Measurements from ENCODE around the gene CBLB. TPM values are rescaled to one million over a fixed set of nuclear protein-coding genes. Genes with fewer than 3 reads are reported as not detected.

Gene CBLB
- total RNA-seq, 1 experiment from 2014 or later = 5.0 TPM

GRCh38 chr3:105888621-105889579, 20.1 kb upstream of the CBLB start:
- Histone ChIP-seq H3K9me3 (replicated peaks) (no peaks in the 10 kb centered on the region), H3K36me3 (no peaks in the 10 kb centered on the region), H3K4me3 (no peak overlapping the region), H3K27ac (no peak overlapping the region), H3K27me3 (replicated peaks) (no peaks in the 10 kb centered on the region), H3K4me1 (replicated peaks) (no peaks in the 10 kb centered on the region)
- no peak for DNase-seq (ENCODE audit: low read depth in 1 of 2, low spot score in 2 of 2)

- no peaks in the 10 kb centered on the region for H3K27me3 ChIP-seq (replicated peaks)
- no peaks in the 10 kb centered on the region for H3K4me1 ChIP-seq (replicated peaks)
- no peak for DNase-seq (ENCODE audit: low read depth in 1 of 2, low spot score in 2 of 2)
- no peak overlapping the region for H3K4me3 ChIP-seq
- no peaks in the 10 kb centered on the region for H3K36me3 ChIP-seq
- no peak overlapping the region for H3K27ac ChIP-seq
- H3K9me3 ChIP-seq (replicated peaks) = no peaks in the 10 kb centered on the region
Measured at GRCh38 chr3:105885256-105885655, 16.4 kb upstream of the CBLB start.

- no peak overlapping the region for H3K27ac ChIP-seq
- DNase-seq (ENCODE audit: low read depth in 1 of 2, low spot score in 2 of 2) = no peak
Measured at GRCh38 chr3:105883798-105884377, 15.1 kb upstream of the CBLB start.

GRCh38 chr3:105880681-105881290, 12.0 kb upstream of the CBLB start:
- no peak overlapping the region for H3K27ac ChIP-seq
- no peak overlapping the region for H3K4me3 ChIP-seq
- no peaks in the 10 kb centered on the region for H3K27me3 ChIP-seq (replicated peaks)
- H3K9me3 ChIP-seq (replicated peaks) = no peaks in the 10 kb centered on the region
- no peak for DNase-seq (ENCODE audit: low read depth in 1 of 2, low spot score in 2 of 2)
- H3K36me3 ChIP-seq = no peaks in the 10 kb centered on the region
- H3K4me1 ChIP-seq (replicated peaks) = no peaks in the 10 kb centered on the region

More at GRCh38 chr3:105883798-105884377, 15.1 kb upstream of the CBLB start:
- Histone ChIP-seq H3K4me1 (replicated peaks) (no peaks in the 10 kb centered on the region), H3K36me3 (no peaks in the 10 kb centered on the region), H3K4me3 (no peak overlapping the region), H3K9me3 (replicated peaks) (no peaks in the 10 kb centered on the region), H3K27me3 (replicated peaks) (no peaks in the 10 kb centered on the region)

- Histone ChIP-seq H3K4me1 (replicated peaks) (no peaks in the 10 kb centered on the region), H3K27me3 (replicated peaks) (no peaks in the 10 kb centered on the region), H3K36me3 (no peaks in the 10 kb centered on the region), H3K27ac (no peak overlapping the region), H3K9me3 (replicated peaks) (no peaks in the 10 kb centered on the region), H3K4me3 (no peak overlapping the region)
- no peak for DNase-seq (ENCODE audit: low read depth in 1 of 2, low spot score in 2 of 2)
Measured at GRCh38 chr3:105878061-105878460, 9.2 kb upstream of the CBLB start.

GRCh38 chr3:105877336-105877910, 8.6 kb upstream of the CBLB start:
- no peaks in the 10 kb centered on the region for H3K4me1 ChIP-seq (replicated peaks)
- no peak overlapping the region for H3K27ac ChIP-seq
- no peaks in the 10 kb centered on the region for H3K36me3 ChIP-seq
- no peak for DNase-seq (ENCODE audit: low read depth in 1 of 2, low spot score in 2 of 2)
- no peak overlapping the region for H3K4me3 ChIP-seq
- H3K9me3 ChIP-seq (replicated peaks) = no peaks in the 10 kb centered on the region
- no peaks in the 10 kb centered on the region for H3K27me3 ChIP-seq (replicated peaks)

GRCh38 chr3:105876780-105877327, 8.0 kb upstream of the CBLB start:
- Histone ChIP-seq H3K9me3 (replicated peaks) (no peaks in the 10 kb centered on the region), H3K27me3 (replicated peaks) (no peaks in the 10 kb centered on the region), H3K36me3 (no peaks in the 10 kb centered on the region), H3K4me1 (replicated peaks) (no peaks in the 10 kb centered on the region), H3K27ac (no peak overlapping the region), H3K4me3 (no peak overlapping the region)
- no peak for DNase-seq (ENCODE audit: low read depth in 1 of 2, low spot score in 2 of 2)

- no peaks in the 10 kb centered on the region for H3K36me3 ChIP-seq
- no peak for DNase-seq (ENCODE audit: low read depth in 1 of 2, low spot score in 2 of 2)
Measured at GRCh38 chr3:105869861-105870755, 1.3 kb upstream of the CBLB start.

GRCh38 chr3:105869531-105869833, 670 bp upstream of the CBLB start:
- Histone ChIP-seq H3K27me3 (replicated peaks) (no peaks in the 10 kb centered on the region), H3K36me3 (no peaks in the 10 kb centered on the region), H3K27ac (0 out of 2 replicates have a peak overlapping the region, but pooled peaks have one; percentile 4), H3K9me3 (replicated peaks) (no peaks in the 10 kb centered on the region), H3K4me3 (peak overlapping the region; percentile 78), H3K4me1 (replicated peaks) (peaks cover 15% of the 10 kb centered on the region)
- no peak for DNase-seq (ENCODE audit: low read depth in 1 of 2, low spot score in 2 of 2)

More at GRCh38 chr3:105869861-105870755, 1.3 kb upstream of the CBLB start:
- no peaks in the 10 kb centered on the region for H3K9me3 ChIP-seq (replicated peaks)
- no peak overlapping the region for H3K27ac ChIP-seq
- H3K27me3 ChIP-seq (replicated peaks) = no peaks in the 10 kb centered on the region
- peaks cover 15% of the 10 kb centered on the region for H3K4me1 ChIP-seq (replicated peaks)
- H3K4me3 ChIP-seq = peak overlapping the region; percentile 78

- Histone ChIP-seq H3K36me3 (no peaks in the 10 kb centered on the region), H3K27me3 (replicated peaks) (no peaks in the 10 kb centered on the region), H3K4me3 (peak overlapping the region; percentile 78), H3K9me3 (replicated peaks) (no peaks in the 10 kb centered on the region), H3K4me1 (replicated peaks) (peaks cover 15% of the 10 kb centered on the region), H3K27ac (no peak overlapping the region)
- peak in 1 of 2 experiments; percentile 54 for DNase-seq (ENCODE audit: low read depth in 1 of 2, low spot score in 2 of 2)
Measured at GRCh38 chr3:105868431-105868741, 426 bp downstream of the CBLB start.

GRCh38 chr3:105867712-105868430, 941 bp downstream of the CBLB start:
- no peaks in the 10 kb centered on the region for H3K36me3 ChIP-seq
- H3K4me3 ChIP-seq = peak overlapping the region; percentile 78
- peak in 1 of 2 experiments; percentile 28 for DNase-seq (ENCODE audit: low read depth in 1 of 2, low spot score in 2 of 2)
- no peaks in the 10 kb centered on the region for H3K27me3 ChIP-seq (replicated peaks)
- H3K9me3 ChIP-seq (replicated peaks) = no peaks in the 10 kb centered on the region
- no peak overlapping the region for H3K27ac ChIP-seq
- peaks cover 15% of the 10 kb centered on the region for H3K4me1 ChIP-seq (replicated peaks)
